Aorta (tissue), 5 donors: ENCODE data around the gene PRDM7. TPM values are rescaled to one million over a fixed set of nuclear protein-coding genes. Genes with fewer than 3 reads are reported as not detected.

Experiments used
- ATAC-seq: fragments of 200-7000 bp; cut with Tn5 transposase; one replicate; pipeline ENCODE4 v1.9.1; 2022; ENCODE audit warnings: moderate library complexity; ENCODE audit not compliant: low FRiP score
- DNase-seq, 2 donors: peaks; one replicate each; pipeline ENCODE4 v3.0.0-alpha.2; 2020
- H3K27ac ChIP-seq, 2 donors: one replicate each; pipeline ENCODE4 v1.5.1; 2013; ENCODE audit warnings: low read length in 2 of 2, mild to moderate bottlenecking in 2 of 2, moderate library complexity in 2 of 2, control low read depth in 1 of 2, inconsistent platforms in 1 of 2, low read depth in 1 of 2
- H3K27me3 ChIP-seq, 2 donors: one replicate each; pipeline ENCODE4 v1.6.1; 2013; ENCODE audit warnings: control low read depth in 1 of 2, low read length in 1 of 2, mild to moderate bottlenecking in 1 of 2, moderate library complexity in 1 of 2; ENCODE audit not compliant: insufficient read depth in 2 of 2, control insufficient read depth in 1 of 2
- H3K36me3 ChIP-seq, 2 donors: one replicate each; pipeline ENCODE4 v1.6.1; 2013; ENCODE audit warnings: control low read depth in 1 of 2, low read length in 1 of 2, mild to moderate bottlenecking in 1 of 2; ENCODE audit not compliant: insufficient read depth in 2 of 2, control insufficient read depth in 1 of 2
- H3K4me1 ChIP-seq, 2 donors: one replicate each; pipeline ENCODE4 v1.6.1; 2013; ENCODE audit warnings: low read length in 2 of 2, control low read depth in 1 of 2, mild to moderate bottlenecking in 1 of 2, moderate library complexity in 1 of 2; ENCODE audit not compliant: insufficient read depth in 2 of 2, control insufficient read depth in 1 of 2
- H3K4me3 ChIP-seq, 2 donors: one replicate each; pipeline ENCODE4 v1.5.1; 2013; ENCODE audit warnings: low read length in 2 of 2, control low read depth in 1 of 2, mild to moderate bottlenecking in 1 of 2
- H3K9me3 ChIP-seq: one replicate; pipeline ENCODE4 v1.6.1; 2013; ENCODE audit warnings: mild to moderate bottlenecking, low read length; ENCODE audit not compliant: control insufficient read depth
- WGBS, 2 donors: extraction: QIAGEN DNeasy Blood & Tissue Kit; methylation state at CpG; one replicate each; pipeline ENCODE4 v1.1.7; 2013; 5-methylcytosine and 5-hydroxymethylcytosine counted together
- intact Hi-C, 2 donors: fragments of 100-400 bp; cut with DNase I; formaldehyde crosslinking; loops; one replicate each; pipeline versions ENCODE4 v1.14.2 to v1.15.0; 2022
- polyA plus RNA-seq, 2 donors: library from polyadenylated mRNA; stranded (reverse); fragments of 200-250 nt; gene quantifications; one replicate each; pipeline ENCODE4 v1.2.3, GENCODE V29; 2013
- total RNA-seq, 2 donors: library from RNA; stranded (reverse); fragmentation: NEBNext Ultra II Directional; extraction: Animal tissue kit (Norgen Biotek cat#: 25700); gene quantifications; one replicate each; pipeline ENCODE4 v1.2.1, GENCODE V29; 2021
- donor health status: healthy with polysubstance abuse.
- donor health status: Bipolar disorder and iron deficiency.
- donor health status: DM: no; HTN: no; CAD: no.
- donor health status: DM: no; HTN: no; CAD: no.
- donor health status: DM: yes; HTN: yes; CAD: no.

The PRDM7 gene
- total and polyA plus RNA-seq, 4 donors, result not detected

DNA sequence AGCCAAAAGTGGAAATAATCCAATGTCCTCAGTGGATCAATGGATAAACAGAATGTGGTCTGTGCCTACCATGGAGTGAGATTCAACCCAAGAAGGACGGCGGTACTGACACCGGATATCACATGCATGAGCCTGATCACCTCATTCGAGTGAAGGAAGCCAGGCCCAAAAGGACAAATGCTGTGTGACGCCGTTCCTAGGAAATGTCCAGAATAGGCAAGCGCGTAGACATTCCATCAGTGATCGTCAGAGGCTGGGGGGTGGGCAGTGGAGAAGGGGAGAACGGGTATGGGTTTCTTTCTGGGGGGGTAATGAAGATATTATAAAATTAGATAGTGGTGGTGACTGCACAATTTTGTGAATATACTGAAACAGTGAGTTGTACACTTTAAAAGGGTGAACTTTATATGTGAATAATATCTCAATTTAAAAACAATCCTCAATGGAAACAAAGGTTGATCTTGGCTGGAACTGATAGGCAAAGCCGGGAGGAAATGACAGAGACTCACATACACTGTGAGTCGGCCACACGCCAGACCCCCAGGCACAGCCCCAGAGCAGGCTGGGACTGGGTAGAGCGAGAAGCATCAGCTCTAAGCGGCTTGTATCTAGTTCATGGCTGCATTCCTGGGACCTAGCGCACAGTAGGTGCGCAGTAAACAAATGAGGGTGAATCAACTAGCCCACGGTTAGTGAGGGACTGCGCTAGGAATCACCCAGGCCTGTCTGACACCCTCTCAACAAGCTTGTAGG, 61.4 kb downstream of the PRDM7 start:
- H3K27me3 ChIP-seq, result no peaks in the 10 kb centered on the region
- WGBS, 2 donors, result 58 to 62% methylated on average over 19 of the region's 19 CpGs
- H3K4me3 ChIP-seq, result no peak overlapping the region
- ATAC-seq, result peak; percentile 20
- intact Hi-C loops, result loop anchor here in 1 of 2 donors (10.0 kb wide), 1 partner anchor 141 kb away; the partner anchor contains the start of gene TCF25
- no peak overlapping the region for H3K27ac ChIP-seq
- no peak for DNase-seq
- no peaks in the 10 kb centered on the region for H3K36me3 ChIP-seq
- H3K4me1 ChIP-seq, result no peaks in the 10 kb centered on the region
- H3K9me3 ChIP-seq, result no peaks in the 10 kb centered on the region

DNA sequence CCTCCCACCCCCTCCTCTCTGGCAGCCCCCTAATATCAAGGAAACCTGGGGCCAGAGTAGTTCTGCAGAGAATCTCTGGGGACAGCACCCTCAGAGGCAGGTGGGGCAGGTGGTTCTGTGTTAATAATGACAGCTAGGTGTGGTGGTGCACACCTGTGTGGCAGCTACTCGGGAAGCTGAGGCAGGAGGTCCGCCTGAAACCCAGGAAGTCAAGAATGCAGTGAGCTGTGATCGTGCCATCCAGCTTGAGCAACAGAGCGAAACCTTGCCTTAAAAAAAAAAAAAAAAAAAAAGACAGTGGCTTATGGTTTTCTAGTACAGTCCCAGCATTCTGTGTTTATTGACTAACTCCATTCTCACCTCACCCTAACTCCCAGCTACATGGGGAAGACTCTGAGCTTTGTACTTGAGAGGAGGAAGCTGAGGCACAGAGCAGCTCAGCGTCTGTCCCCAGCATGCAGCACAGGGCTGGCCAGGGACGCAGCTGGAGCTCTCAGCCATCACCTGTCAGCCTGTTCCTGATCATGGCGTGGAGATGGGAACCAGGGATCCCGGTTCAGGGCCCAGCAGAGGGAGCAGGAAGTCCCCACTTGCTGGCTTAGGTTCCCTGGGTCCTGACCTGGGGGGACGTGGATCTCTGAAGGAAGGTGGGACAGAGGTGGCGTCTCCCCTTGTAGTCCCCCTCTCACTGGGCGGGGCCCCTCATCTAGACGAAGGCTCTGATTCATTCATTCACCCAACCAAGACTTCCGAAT, 64.0 kb downstream of the PRDM7 start:
- ATAC-seq, result no peak
- Histone ChIP-seq H3K4me3 (no peak overlapping the region), H3K9me3 (no peaks in the 10 kb centered on the region), H3K36me3 (no peaks in the 10 kb centered on the region), H3K4me1 (no peaks in the 10 kb centered on the region), H3K27ac (no peak overlapping the region), H3K27me3 (no peaks in the 10 kb centered on the region)
- intact Hi-C loops, result loop anchor here in 1 of 2 donors (10.0 kb wide), 1 partner anchor 138 kb away; the partner anchor contains the start of gene TCF25
- 85 to 87% methylated on average over 13 of the region's 13 CpGs for WGBS, 2 donors
- no peak for DNase-seq

DNA sequence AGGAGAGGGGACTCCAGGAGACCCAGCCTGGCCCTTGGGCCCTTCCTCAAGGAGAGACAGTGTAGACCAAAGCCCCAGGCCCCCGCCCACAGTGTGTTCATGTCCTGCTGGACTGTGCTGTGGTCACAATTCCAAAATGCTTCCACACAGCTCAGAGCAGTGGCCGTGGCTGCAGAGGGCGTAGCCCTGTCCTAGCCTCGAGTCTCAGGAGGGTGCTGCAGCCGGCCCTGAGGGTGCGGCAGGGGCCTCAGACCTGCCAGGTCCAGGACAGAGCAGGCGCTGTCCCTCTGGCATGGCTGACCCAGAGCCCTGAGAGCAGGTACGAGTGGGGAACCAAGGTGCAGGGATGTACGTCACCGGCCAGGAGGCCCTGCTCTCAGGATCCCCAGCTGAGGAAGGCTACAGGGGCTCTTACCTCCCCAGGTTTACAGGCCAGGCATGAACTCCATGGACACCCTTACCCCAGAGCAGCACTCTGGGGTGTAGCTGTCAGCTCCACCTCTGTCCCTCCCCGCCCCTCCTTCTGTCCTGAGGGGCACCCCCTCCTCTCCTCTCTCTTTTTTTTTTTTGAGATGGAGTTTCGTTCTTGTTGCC, 65.1 kb downstream of the PRDM7 start:
- Histone ChIP-seq H3K27me3 (no peaks in the 10 kb centered on the region), H3K4me1 (no peaks in the 10 kb centered on the region), H3K4me3 (no peak overlapping the region), H3K9me3 (no peaks in the 10 kb centered on the region), H3K36me3 (no peaks in the 10 kb centered on the region), H3K27ac (no peak overlapping the region)
- DNase-seq (no peak), ATAC-seq (peak; percentile 28)
- 89 to 91% methylated on average over 12 of the region's 12 CpGs for WGBS, 2 donors
- intact Hi-C loops, result loop anchor here in 1 of 2 donors (10.0 kb wide), 1 partner anchor 137 kb away; the partner anchor contains the start of gene TCF25

DNA sequence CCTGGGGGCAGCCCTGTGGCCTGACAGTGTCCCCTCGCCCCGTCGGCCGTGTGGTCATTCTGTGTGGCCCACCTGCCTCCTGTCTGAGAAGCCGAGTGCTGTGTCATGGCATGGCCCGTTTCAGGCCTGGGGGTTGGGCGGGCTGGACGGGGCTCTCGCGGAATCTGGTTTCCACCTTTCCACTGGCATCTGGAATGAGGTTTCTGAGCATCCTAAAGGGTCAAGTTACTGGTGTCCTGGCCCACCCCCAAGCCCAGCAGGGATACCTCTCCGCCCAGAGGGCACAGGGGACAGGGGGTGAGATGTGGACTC, 65.7 kb downstream of the PRDM7 start:
- 83 to 85% methylated on average over 11 of the region's 11 CpGs for WGBS, 2 donors
- no peaks in the 10 kb centered on the region for H3K4me1 ChIP-seq
- H3K27ac ChIP-seq, result no peak overlapping the region
- intact Hi-C loops, result loop anchor here in 1 of 2 donors (10.0 kb wide), 1 partner anchor 137 kb away; the partner anchor contains the start of gene TCF25
- no peak overlapping the region for H3K4me3 ChIP-seq
- H3K9me3 ChIP-seq, result no peaks in the 10 kb centered on the region
- no peaks in the 10 kb centered on the region for H3K36me3 ChIP-seq
- no peak for ATAC-seq
- no peaks in the 10 kb centered on the region for H3K27me3 ChIP-seq
- DNase-seq, result no peak

DNA sequence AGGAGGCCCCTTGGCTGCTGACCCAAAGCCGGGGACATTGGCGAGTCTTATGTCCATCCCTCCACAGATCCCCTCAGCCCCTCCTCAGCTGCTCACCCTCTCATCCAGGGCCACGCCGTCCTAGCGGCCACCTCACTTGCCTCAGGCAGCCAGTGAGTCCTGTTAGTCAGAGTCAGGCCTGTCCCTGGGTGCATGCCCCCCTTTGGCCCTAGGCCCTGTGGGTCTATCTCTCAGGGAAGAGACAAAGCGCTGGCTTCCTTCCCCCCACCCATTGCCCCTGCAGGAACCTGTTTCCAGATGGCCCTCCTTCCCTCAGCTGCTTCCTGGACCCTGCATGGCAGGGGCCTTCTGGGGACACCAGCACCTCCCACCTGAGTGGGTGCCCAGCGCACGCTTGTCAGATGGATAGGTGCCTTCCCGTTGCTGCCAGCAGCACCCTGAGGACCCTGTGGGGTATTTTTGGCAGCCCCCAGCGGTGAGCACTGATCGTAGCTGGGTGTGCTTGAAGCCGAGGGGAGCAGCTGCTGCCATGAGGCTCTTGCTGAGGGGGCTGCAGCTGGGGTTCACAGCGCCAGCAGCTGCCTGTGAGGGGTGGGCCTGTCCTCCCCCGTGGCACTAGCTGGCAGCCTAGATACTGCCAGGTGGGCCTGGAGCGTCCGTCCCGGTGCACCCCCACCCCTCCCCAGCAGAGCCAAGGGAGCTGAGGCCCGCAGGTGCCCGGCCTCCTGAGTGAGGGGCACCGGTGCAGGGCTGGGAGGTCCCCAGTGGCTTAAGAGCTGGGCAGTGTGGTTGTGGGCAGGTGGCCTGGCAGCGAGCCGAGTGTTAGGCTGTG, 66.2 kb downstream of the PRDM7 start:
- Histone ChIP-seq H3K27me3 (no peaks in the 10 kb centered on the region), H3K4me1 (no peaks in the 10 kb centered on the region), H3K27ac (no peak overlapping the region), H3K4me3 (no peak overlapping the region), H3K36me3 (no peaks in the 10 kb centered on the region), H3K9me3 (no peaks in the 10 kb centered on the region)
- DNase-seq (no peak), ATAC-seq (peak; percentile 17)
- 89 to 95% methylated on average over 22 of the region's 22 CpGs for WGBS, 2 donors
- intact Hi-C loops, result loop anchor here in 1 of 2 donors (10.0 kb wide), 1 partner anchor 136 kb away; the partner anchor contains the start of gene TCF25

DNA sequence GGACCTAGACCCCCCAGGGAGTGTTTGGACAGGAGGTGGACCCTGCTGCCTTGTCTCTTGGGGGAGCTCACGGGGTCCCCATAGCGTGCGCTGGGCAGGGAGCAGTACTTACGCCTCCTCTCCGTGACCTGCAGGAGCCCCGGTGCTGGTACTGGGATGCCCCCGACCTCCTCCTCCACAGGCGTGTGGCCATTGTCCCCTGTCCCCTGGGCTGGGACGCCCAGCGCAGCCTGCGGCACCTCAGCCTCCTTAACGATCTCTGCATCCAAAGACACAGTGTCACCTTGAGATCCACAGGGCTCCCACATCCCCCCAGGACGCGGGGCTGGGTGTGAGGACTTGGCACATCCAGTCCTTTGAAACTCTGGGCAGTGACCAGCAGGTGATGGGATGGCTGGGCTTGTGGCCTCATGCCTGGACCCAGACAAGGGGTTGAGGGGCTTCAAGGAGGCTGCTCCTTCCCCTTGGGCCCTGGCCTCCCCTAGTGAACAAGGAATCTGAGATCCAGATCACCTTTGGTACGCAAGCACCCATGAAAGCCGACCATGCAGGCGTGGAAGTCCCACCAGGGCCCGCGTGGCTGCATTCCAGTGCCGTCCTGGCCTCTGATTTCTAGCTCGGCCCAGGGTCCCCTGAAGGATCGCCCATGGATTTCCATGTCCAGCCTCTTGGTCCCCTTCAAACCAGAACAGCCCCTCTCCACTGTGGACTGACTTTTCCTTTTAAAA, 67.8 kb downstream of the PRDM7 start:
- WGBS, 2 donors, result 88 to 89% methylated on average over 22 of the region's 22 CpGs
- no peak overlapping the region for H3K4me3 ChIP-seq

DNA sequence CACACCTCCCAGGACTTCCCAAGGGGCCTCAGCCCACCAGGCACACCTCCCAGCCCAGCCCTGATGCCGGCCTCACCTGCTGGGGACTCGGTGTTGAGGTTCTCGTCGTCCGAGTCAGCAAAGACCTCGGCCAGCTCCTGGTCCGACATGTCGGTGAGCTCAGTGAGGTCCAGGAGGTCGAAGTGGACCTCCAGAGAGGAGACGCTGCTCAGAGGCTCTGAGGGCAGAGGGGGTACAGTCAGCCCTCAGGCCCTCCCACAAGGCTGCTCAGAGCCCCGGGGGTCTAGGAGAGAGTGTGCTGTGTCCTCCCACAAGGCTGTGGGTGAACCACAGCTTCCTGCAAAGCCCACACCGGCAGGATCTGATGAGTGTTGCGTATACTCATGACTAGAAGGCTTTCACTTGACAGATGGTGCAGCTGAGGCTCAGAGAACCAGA, 68.4 kb downstream of the PRDM7 start:
- H3K27me3 ChIP-seq, result no peaks in the 10 kb centered on the region
- DNase-seq (no peak), ATAC-seq (no peak)
- H3K4me1 ChIP-seq, result no peaks in the 10 kb centered on the region
- no peaks in the 10 kb centered on the region for H3K36me3 ChIP-seq
- H3K27ac ChIP-seq, result no peak overlapping the region
- 77 to 82% methylated on average over 13 of the region's 13 CpGs for WGBS, 2 donors
- intact Hi-C loops, result no loop called here
- no peaks in the 10 kb centered on the region for H3K9me3 ChIP-seq
- H3K4me3 ChIP-seq, result no peak overlapping the region

More for the DNA sequence above, 67.8 kb downstream of the PRDM7 start:
- ATAC-seq (no peak), DNase-seq (no peak)
- H3K9me3 ChIP-seq, result no peaks in the 10 kb centered on the region
- H3K27ac ChIP-seq, result no peak overlapping the region
- no peaks in the 10 kb centered on the region for H3K4me1 ChIP-seq
- no peaks in the 10 kb centered on the region for H3K36me3 ChIP-seq
- intact Hi-C loops, result no loop called here
- H3K27me3 ChIP-seq, result no peaks in the 10 kb centered on the region
